Pons (tissue), 1 donor: ENCODE measurements around the gene ZNF230.

Source experiments
- DNase-seq: peaks from one replicate; pipeline ENCODE4 v3.0.0-alpha.2; 2016; ENCODE audit warnings: low spot score

Gene ZNF230

GRCh38 chr19:44042147-44042546 is 39.4 kb downstream of the ZNF230 start:
- no peak for DNase-seq

- peak; percentile 2 for DNase-seq
Measured at GRCh38 chr19:44050740-44051649, 48.2 kb downstream of the ZNF230 start.

GRCh38 chr19:44051650-44052402 is 49.1 kb downstream of the ZNF230 start, which contains the start of gene ZNF223:
TSS of gene ZNF223 (plus strand) at chr19:44052036. CDS start at chr19:44055177, 3,141 bp downstream.
- DNase-seq: peak; percentile 98

GRCh38 chr19:44055870-44056269 is 53.1 kb downstream of the ZNF230 start:
- no peak for DNase-seq

- no peak for DNase-seq
Measured at GRCh38 chr19:44059229-44059628, 56.5 kb downstream of the ZNF230 start.

GRCh38 chr19:44061038-44061437 is 58.3 kb downstream of the ZNF230 start:
- DNase-seq: no peak
